NCI-H2107 treated with DMSO at 0.1 percent for 48 hours (cell line): Measurements from ENCODE around the gene SLCO4A1.

Experiments used
- DNase-seq: peaks from one replicate; lab custom pipeline; 2025; ENCODE audit not compliant: unreplicated experiment; lab: John Stamatoyannopoulos, UW

The SLCO4A1 gene

GRCh38 chr20:62710221-62710885, 68.0 kb downstream of the SLCO4A1 start:
- DNase-seq, result no peak

- DNase-seq, result no peak
Observed at GRCh38 chr20:62710886-62711702, 68.8 kb downstream of the SLCO4A1 start.

- DNase-seq, result no peak
Observed at GRCh38 chr20:62711703-62712101, 69.4 kb downstream of the SLCO4A1 start.

GRCh38 chr20:62712606-62713005, 70.3 kb downstream of the SLCO4A1 start:
- no peak for DNase-seq

- DNase-seq, result no peak
Observed at GRCh38 chr20:62714006-62714405, 71.7 kb downstream of the SLCO4A1 start.

- no peak for DNase-seq
Observed at GRCh38 chr20:62714799-62715198, 72.5 kb downstream of the SLCO4A1 start.

- no peak for DNase-seq
Observed at GRCh38 chr20:62715201-62715600, 72.9 kb downstream of the SLCO4A1 start.

- no peak for DNase-seq
Observed at GRCh38 chr20:62716198-62716940, 74.1 kb downstream of the SLCO4A1 start.

- DNase-seq, result no peak
Observed at GRCh38 chr20:62716941-62717310, 74.6 kb downstream of the SLCO4A1 start.

- DNase-seq, result no peak
Observed at GRCh38 chr20:62717933-62718332, 75.6 kb downstream of the SLCO4A1 start.

GRCh38 chr20:62718546-62718945, 76.2 kb downstream of the SLCO4A1 start:
- DNase-seq, result no peak

- no peak for DNase-seq
Observed at GRCh38 chr20:62719250-62719935, 77.1 kb downstream of the SLCO4A1 start.
